GM23248 (cell line): ENCODE measurements around the gene DNAJC2.

Experiments
- EZH2 ChIP-seq: fragments of 200-600 bp; sonication (generic); IDR thresholded peaks from 2 replicates; pipeline ENCODE4 v1.6.1; 2018; ENCODE audit warnings: antibody characterized with exemption, mild to moderate bottlenecking; ENCODE audit not compliant: insufficient read depth, poor library complexity, severe bottlenecking
- EZH2phosphoT487 ChIP-seq: fragments of 200-600 bp; sonication (generic); IDR thresholded peaks from 2 replicates; pipeline ENCODE4 v1.6.1; 2018; ENCODE audit warnings: antibody characterized with exemption, moderate library complexity, mild to moderate bottlenecking, low read depth; ENCODE audit not compliant: insufficient read depth

GRCh38 chr7:103343332-103343731 lies 1.2 kb downstream of the DNAJC2 start:
- no peak for TF ChIP-seq EZH2phosphoT487
- TF ChIP-seq EZH2 = no peak
